MM.1S (cell line): ENCODE data around the gene KCNMA1.

ENCODE experiments used
- CTCF ChIP-seq: fragments of 300-600 bp; sonication (generic); IDR thresholded peaks from 2 replicates; pipeline ENCODE4 v1.5.1; 2016; ENCODE audit warnings: antibody characterized with exemption, low read length, mixed read lengths
- EZH2phosphoT487 ChIP-seq: fragments of 300-600 bp; sonication (generic); IDR thresholded peaks from 2 replicates; pipeline ENCODE4 v1.6.1; 2018; ENCODE audit warnings: antibody characterized with exemption, low read length

GRCh38 chr10:77574438-77574837 lies 63.2 kb downstream of the KCNMA1 start:
- TF ChIP-seq CTCF: peak; percentile 14
- TF ChIP-seq EZH2phosphoT487: no peak
